H1 (cell line): ENCODE data around the gene KRT77. TPM values are rescaled to one million over a fixed set of nuclear protein-coding genes. Genes with fewer than 3 reads are reported as not detected.

Experiments
- BRCA1 ChIP-seq: IDR thresholded peaks from 2 replicates; pipeline ENCODE4 v1.6.1; 2012; ENCODE audit warnings: low read depth, low read length, improper control_type of control experiment
- CBX5 ChIP-seq: fragments of 300-800, 300-1000 bp; sonication (generic); IDR thresholded peaks from 2 replicates; pipeline ENCODE4 v1.7.1; 2016; ENCODE audit warnings: antibody characterized with exemption, low read length, low read depth
- JUN ChIP-seq: IDR thresholded peaks from 2 replicates; pipeline ENCODE4 v1.6.1; 2011; ENCODE audit warnings: low read depth, mild to moderate bottlenecking, improper control_type of control experiment, low read length
- MAFK ChIP-seq: IDR thresholded peaks from 2 replicates; pipeline ENCODE4 v1.6.1; 2012; ENCODE audit warnings: low read depth, mild to moderate bottlenecking, improper control_type of control experiment, low read length
- POU5F1 ChIP-seq: IDR thresholded peaks from 2 replicates; pipeline ENCODE4 v1.6.1; 2011; ENCODE audit warnings: low read depth, mild to moderate bottlenecking, low read length, moderate library complexity
- YY1 ChIP-seq: IDR thresholded peaks from 2 replicates; pipeline ENCODE4 v1.6.1; 2011; ENCODE audit warnings: low read depth, mild to moderate bottlenecking, low read length
- polyA plus RNA-seq, 7 experiments: library from polyadenylated mRNA; depleted of rRNA in 3 of 7; stranded (reverse) in 5 of 7; unstranded in 2 of 7; fragments of >200 nt in 5 of 7; fragments of 200-250 nt in 2 of 7; gene quantifications; 1 replicate in 5 of 7; 2 replicates in 1 of 7; 4 replicates in 1 of 7; pipeline versions ENCODE4 v1.2.1 to v1.2.3, GENCODE V29; 2011 to 2013; ENCODE audit warnings: missing spikeins in 2 of 7, mixed read lengths in 2 of 7
- total RNA-seq: library from RNA; stranded (reverse); fragmentation: NEBNext Ultra II Directional; extraction: Animal tissue kit (Norgen Biotek cat#: 25700); gene quantifications from 2 replicates; pipeline ENCODE4 v1.2.1, GENCODE V29; 2021

Gene KRT77
- total and polyA plus RNA-seq, 2 of the 8 experiments (the other 6 are each of a cell fraction or from before 2014, with no cell fraction given): 0.02 TPM; not detected in 1

GRCh38 chr12:52710730-52711129 lies 7.4 kb upstream of the KRT77 start (continued):
- TF ChIP-seq YY1 (no peak), JUN (no peak), CBX5 (no peak), BRCA1 (no peak), MAFK (no peak), POU5F1 (no peak)
